D721Med (cell line): ENCODE results near the gene PTX4.

Source experiments
- DNase-seq: peaks from one replicate; pipeline ENCODE4 v3.0.0; 2011; ENCODE audit warnings: low spot score; ENCODE audit not compliant: insufficient read length
- FAIRE-seq: peaks from 2 replicates; lab custom pipeline; 2011; peaks lifted over from hg19 to GRCh38; lab: Jason Lieb, UNC
- TF ChIP-seq, protein P1 (sequence below): IDR thresholded peaks from 2 replicates; pipeline ENCODE4 v1.5.1; 2012; ENCODE audit warnings: mild to moderate bottlenecking, control low read depth; ENCODE audit not compliant: insufficient read depth; ENCODE audit errors: missing control alignments

PTX4 gene

DNA sequence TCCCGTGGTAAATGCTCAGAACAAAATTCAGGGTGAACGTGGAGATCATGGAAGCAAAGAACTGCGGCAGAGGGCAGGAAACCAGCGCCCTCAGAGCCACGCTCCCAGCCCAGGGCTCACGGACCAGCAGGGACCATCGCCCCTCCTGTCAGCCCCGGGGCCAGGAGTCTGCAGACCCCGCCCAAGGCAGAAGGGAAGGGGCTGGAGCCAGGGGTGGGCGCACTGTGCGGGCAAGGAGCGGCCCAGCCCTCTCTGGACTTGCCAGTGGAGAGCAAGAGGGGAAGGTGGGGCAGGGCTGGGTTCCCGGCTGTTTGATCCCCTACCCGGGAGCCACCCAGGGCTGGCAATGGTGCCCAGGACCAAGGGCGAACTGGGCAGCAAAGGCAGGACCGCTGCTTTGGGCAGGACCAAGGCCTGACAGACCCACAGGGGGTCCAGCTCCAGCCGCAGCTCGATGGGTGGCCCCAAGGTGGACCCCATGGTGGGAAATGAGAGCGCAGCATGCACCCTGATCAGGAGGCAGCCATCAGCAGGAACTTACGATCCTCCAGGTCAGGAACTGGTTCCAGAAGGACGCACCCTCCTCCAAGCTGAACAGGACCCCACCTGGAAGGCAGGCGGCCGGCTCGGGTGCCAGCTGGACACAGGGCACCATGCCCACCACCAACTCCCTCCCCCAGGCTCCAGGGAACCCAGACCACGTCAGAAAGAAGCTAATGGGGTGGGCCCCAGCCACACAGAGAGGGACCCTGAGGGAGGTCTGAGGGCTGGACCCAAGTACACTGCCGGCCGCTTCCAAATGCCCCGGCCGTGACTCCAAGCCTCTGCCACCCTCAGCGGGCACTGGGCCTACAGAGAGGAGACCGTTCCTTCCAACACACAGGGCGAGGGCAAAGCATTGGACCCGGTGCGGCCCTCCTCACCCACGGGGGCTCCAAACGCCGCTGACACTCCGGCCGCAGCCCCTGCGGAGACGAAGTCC, 33.3 kb downstream of the PTX4 start:
- DNase-seq (no peak), FAIRE-seq (no peak)
- TF ChIP-seq, protein P1, sequence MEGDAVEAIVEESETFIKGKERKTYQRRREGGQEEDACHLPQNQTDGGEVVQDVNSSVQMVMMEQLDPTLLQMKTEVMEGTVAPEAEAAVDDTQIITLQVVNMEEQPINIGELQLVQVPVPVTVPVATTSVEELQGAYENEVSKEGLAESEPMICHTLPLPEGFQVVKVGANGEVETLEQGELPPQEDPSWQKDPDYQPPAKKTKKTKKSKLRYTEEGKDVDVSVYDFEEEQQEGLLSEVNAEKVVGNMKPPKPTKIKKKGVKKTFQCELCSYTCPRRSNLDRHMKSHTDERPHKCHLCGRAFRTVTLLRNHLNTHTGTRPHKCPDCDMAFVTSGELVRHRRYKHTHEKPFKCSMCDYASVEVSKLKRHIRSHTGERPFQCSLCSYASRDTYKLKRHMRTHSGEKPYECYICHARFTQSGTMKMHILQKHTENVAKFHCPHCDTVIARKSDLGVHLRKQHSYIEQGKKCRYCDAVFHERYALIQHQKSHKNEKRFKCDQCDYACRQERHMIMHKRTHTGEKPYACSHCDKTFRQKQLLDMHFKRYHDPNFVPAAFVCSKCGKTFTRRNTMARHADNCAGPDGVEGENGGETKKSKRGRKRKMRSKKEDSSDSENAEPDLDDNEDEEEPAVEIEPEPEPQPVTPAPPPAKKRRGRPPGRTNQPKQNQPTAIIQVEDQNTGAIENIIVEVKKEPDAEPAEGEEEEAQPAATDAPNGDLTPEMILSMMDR: no peak

DNA sequence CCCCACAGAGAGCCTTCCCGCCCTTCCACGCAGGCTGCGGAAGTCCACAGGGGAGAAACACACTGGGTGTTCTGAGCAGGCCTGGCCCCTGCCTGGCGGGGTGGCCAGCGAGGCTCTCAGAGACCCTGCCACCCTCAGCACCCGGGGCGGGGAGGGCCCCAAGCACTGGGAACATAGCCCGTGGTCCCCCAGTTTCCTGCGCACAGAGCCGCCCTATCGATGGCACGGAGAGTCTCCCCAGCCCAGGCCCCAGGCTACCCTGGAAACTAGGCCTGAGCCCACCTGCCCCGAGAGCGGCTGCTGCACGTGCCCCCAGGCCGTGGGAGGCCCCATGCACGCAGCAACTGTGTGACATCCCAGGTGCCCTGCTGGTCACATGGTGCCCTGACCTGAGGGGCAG, 34.2 kb downstream of the PTX4 start:
- TF ChIP-seq, protein P1: no peak
- DNase-seq: no peak
- FAIRE-seq: no peak

DNA sequence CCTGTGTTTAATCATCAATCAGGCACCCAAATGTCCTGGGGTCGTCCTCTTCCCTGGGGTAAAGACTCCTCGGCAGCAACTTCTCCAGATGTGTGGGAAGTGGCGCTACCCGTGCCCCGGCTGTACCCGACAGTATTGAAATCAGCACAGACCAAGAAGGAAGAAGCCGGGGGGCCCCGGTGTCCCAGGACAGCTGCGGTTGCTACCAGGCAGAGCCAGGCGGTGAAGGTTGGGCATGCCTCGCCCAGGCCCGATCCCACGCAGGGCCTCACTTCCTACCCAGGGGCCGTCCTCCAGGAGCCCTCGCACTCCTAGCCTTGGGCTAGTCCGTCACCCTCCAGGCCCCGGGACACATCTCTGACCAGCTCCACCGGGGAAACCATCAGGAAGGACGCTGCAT, 35.4 kb downstream of the PTX4 start:
- FAIRE-seq (no peak), DNase-seq (no peak)
- TF ChIP-seq, protein P1: no peak

DNA sequence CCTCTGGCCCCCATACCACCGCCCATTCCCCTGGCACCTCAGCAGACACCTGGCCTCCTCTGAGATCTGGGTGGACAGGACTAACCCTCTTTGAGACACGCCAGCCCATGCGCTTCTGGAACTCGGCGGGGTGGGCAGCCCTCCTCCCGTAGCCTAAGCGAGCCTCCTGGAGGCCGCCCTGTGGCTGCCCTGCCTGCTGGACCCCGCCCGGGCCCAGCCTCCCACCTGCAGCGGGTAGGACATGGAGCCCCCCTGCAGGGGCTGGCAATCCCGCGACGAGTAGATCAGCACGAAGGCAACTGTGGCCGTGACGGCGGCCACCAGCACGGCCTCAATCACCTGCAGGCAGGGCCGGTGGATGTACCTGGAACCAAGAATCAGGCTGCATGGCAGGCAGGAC, 36.2 kb downstream of the PTX4 start:
- FAIRE-seq (no peak), DNase-seq (no peak)
- TF ChIP-seq, protein P1: no peak

DNA sequence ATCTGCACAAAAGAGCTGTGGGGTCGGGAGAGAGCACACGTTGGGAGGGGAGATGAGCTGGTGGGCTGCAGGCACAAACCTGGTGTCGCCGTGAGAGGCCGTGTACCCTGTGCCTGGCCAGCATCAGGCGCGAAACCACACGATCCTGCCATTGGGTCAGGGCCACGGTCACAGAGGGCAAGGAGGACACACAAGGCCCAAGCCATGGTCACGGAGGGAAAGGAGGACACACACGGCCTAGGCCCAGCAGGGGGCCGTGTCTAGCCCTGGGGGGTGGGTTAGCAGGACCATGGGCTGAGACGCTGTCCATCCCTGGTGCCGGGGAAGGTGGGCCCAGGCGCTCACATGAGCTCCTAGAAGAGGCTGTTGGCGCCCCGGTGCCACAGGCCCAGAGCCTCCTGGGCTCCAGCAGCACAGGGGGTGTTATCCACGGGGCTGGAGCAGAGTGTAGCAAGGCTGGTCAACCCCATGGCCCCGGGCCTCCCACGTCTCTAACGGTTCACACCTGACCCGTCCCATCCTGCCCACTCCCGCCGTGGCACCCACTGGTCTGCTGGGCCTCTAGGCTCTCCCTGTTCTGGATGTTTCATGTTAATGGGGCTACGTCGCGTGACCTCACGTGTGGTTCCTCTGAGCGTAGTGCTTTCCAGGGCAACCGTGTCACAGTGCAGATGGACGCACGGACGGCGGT, 36.9 kb downstream of the PTX4 start:
- DNase-seq: no peak
- TF ChIP-seq, protein P1: no peak
- no peak for FAIRE-seq

DNA sequence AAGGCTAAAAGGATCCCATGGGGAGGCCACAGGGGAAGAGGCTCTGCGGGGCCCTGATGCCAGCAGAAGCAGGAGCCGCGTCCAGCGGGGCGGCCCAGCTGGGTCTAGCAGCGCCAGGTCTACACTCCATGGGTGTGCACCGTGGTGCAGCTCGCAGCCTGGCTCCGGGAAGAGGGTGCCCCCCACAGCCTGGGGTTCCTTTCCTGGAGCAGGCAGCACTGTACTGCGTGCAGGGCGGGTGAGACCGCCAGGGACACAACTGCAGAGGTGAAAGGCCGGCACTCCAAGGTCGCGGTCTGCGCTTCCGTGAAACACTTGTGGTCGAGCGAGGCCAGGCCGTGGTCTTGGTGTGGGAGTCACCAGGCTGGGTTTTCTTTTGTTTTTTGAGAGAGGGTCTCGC, 37.9 kb downstream of the PTX4 start:
- DNase-seq: no peak
- TF ChIP-seq, protein P1: no peak
- no peak for FAIRE-seq
